HUES48 (cell line): ENCODE results near the gene RETSAT.
"Not testable (repeated sequence)": the region's sequence is repeated elsewhere in the genome, so short reads cannot be mapped to it uniquely, and the experiment has no call there.

Experiments
- H3K27ac ChIP-seq: one replicate; pipeline ENCODE4 v1.7.0; 2013; ENCODE audit warnings: low read depth, low read length, inconsistent platforms
- H3K27me3 ChIP-seq: 2 replicates; pipeline ENCODE4 v1.6.1; 2013; ENCODE audit warnings: mild to moderate bottlenecking, low read length; ENCODE audit not compliant: control insufficient read depth, insufficient read depth
- H3K36me3 ChIP-seq: 2 replicates; pipeline ENCODE4 v1.6.1; 2013; ENCODE audit warnings: low read length; ENCODE audit not compliant: control insufficient read depth, insufficient read depth
- H3K4me1 ChIP-seq: 2 replicates; pipeline ENCODE4 v1.6.1; 2013; ENCODE audit warnings: mild to moderate bottlenecking, low read length; ENCODE audit not compliant: control insufficient read depth, insufficient read depth
- H3K4me3 ChIP-seq: 2 replicates; pipeline ENCODE4 v1.5.1; 2013; ENCODE audit warnings: mild to moderate bottlenecking, low read depth, low read length
- H3K9ac ChIP-seq: 2 replicates; pipeline ENCODE4 v1.6.1; 2013; ENCODE audit warnings: mild to moderate bottlenecking, low read depth, low read length, moderate library complexity
- H3K9me3 ChIP-seq: 2 replicates; pipeline ENCODE4 v1.6.1; 2013; ENCODE audit warnings: low read length; ENCODE audit not compliant: control insufficient read depth, insufficient read depth

Gene RETSAT

DNA sequence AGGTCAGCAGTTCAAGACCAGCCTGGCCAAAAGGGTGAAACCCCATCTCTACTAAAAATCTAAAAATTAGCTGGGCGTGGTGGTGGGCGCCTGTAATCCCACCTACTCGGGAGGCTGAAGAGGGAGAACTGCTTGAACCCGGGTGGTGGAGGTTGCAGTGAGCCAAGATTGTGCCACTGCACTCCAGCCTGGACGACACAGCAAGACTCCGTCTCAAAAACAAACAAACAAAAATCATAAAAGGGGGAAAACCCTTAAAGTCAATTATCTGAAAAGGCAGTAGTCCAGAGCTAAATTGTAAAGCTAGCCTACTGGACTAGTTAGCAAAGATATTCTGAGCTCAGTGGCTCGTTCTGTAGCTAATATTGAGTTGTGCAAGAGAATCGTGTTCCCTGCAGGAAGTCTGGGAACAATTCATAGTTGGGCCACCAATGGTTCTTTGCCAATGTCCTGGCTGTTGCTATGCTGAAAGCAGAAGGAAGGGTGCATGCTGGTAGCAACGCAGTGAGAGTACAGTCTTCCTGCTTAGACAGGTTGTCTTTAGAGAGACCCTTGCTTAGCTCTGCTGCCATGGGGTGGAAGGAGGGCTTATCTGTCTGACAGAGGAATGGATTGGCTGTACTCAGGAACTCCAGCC lies 30.9 kb downstream of the RETSAT start:
- no peaks in the 10 kb centered on the region for H3K9me3 ChIP-seq
- H3K4me3 ChIP-seq: no peak overlapping the region
- peaks cover 15% of the 10 kb centered on the region for H3K4me1 ChIP-seq
- H3K9ac ChIP-seq: no peak overlapping the region
- H3K36me3 ChIP-seq: peaks cover 75% of the 10 kb centered on the region
- no peak overlapping the region for H3K27ac ChIP-seq
- no peaks in the 10 kb centered on the region for H3K27me3 ChIP-seq

DNA sequence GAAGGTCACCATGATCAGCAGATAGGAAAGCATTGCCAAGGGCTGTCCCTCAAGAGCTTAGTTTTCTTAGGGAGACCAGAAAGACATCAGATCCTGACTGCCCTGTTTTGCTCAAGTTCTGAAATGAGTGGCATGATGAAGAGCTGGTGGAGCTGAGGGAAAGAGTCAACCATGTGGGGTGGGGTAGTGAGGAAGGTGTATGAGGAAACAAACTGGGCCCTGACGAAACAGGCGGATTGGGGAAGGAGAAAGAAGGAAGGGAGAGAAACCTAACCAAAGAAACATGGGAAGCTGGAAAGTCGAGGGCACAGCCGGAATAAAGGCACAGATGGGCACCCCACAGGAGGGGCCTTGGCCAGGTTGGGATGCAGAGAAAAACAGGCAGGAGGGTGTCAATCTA lies 34.5 kb downstream of the RETSAT start:
- Histone ChIP-seq H3K27ac (no peak overlapping the region), H3K4me1 (no peaks in the 10 kb centered on the region), H3K9ac (no peak overlapping the region), H3K36me3 (peaks cover 74% of the 10 kb centered on the region), H3K4me3 (no peak overlapping the region), H3K27me3 (no peaks in the 10 kb centered on the region), H3K9me3 (no peaks in the 10 kb centered on the region)

DNA sequence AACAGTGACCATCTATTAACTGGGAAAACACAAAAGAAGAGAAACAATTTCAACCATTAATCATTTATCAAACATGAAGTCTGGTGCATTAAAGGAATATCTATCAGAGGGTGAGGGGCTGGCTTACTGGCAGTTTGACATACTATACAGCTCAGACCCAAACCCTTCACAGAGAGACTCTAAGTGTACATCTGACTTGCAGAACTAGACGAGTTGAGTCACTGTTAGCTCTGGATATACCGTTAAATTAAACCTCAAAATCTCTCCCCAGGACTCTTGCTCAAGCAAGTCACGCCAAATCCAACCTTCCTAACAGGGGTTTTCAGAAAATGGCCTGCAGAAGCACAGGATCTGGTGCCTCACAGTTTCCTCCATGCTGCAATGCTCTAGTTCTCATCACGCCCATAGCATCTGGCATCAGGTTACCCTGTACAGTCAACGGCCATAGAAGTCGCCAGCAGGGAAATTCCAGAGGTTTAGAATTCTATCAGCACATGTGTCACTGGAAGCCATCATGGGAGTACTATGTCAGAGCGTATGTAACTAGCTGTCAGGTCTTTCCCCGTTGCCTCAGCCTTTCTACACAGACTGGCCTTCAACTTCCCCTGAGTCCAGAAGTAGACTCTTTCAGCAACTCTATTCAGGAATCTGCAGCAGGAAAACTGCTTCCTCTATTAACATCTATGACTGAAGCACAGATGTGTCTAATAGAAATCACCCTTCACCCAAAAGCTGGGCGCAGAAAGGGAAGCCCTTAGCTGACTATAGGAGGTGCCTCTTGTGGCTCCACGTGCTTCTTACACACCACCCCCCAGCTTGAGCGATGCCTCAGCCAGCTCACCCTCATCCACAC lies 35.9 kb downstream of the RETSAT start:
- H3K36me3 ChIP-seq: peaks cover 61% of the 10 kb centered on the region
- H3K9ac ChIP-seq: no peak overlapping the region
- H3K27ac ChIP-seq: no peak overlapping the region
- H3K4me1 ChIP-seq: no peaks in the 10 kb centered on the region
- H3K27me3 ChIP-seq: no peaks in the 10 kb centered on the region
- H3K9me3 ChIP-seq: no peaks in the 10 kb centered on the region
- no peak overlapping the region for H3K4me3 ChIP-seq

DNA sequence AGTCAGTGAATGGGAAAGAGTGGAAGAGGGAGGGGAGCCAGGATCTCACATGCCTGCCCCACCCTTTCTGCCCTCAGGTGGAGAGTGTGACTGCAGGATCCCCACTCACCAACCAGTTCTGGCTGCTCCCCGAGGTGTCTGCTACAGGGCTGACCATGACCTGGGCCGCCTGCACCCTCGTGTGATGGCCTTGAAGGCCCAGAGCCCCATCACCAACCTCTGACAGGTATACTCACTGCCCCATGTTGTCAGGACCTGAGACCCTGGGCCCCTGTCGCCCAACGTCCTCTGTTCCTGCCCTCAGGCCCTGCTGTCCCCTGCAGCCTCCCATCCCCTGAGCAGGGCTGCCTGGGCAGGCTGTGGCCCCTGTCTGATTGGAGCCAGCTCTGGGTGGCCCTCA lies 38.4 kb downstream of the RETSAT start:
- H3K9ac ChIP-seq, H3K9me3 ChIP-seq: not testable (repeated sequence)

DNA sequence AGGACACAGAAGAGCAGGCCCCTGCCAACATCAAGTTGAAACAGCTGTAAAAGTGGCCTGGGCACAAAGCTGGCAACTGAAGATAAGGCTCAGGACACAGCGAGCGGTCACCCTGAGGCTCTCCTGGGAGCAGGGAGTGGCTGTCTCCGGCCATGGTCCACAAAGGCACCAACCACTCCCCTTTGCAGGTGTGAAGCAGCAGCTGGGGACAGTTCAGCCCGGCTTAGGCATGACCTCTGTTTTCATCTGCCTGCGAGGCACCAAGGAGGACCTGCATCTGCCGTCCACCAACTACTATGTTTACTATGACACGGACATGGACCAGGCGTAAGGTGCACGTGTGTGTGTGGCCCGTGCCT lies 39.5 kb downstream of the RETSAT start:
- no peak overlapping the region for H3K4me3 ChIP-seq
- H3K27me3 ChIP-seq: no peaks in the 10 kb centered on the region
- no peaks in the 10 kb centered on the region for H3K4me1 ChIP-seq
- peaks cover 33% of the 10 kb centered on the region for H3K36me3 ChIP-seq
- no peak overlapping the region for H3K9ac ChIP-seq
- H3K27ac ChIP-seq: no peak overlapping the region
- H3K9me3 ChIP-seq: no peaks in the 10 kb centered on the region

More for the DNA sequence above, 38.4 kb downstream of the RETSAT start:
- not testable (repeated sequence) for H3K27me3 ChIP-seq, H3K4me3 ChIP-seq, H3K4me1 ChIP-seq, H3K27ac ChIP-seq
- H3K36me3 ChIP-seq: peaks cover 36% of the 10 kb centered on the region

DNA sequence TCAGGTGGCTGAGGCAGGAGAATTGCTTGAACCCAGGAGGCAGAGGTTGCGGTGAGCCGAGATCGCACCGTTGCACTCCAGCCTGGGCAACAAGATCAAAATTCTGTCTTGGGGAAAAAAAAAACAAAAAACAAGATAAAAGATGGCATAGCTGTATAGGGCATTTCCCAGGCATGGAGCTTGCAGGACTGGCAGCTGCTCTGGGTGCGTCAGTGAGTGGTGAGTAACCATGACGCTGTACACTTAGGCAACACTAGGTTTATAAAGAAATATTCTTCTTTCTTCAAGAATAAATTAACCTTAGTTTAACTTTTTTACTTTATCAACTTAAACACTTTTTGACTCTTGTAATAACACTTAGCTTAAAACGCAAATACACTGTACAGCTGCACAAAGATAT lies 41.9 kb downstream of the RETSAT start:
- Histone ChIP-seq H3K9me3 (no peaks in the 10 kb centered on the region), H3K4me1 (no peaks in the 10 kb centered on the region), H3K36me3 (peaks cover 38% of the 10 kb centered on the region), H3K27me3 (no peaks in the 10 kb centered on the region), H3K27ac (no peak overlapping the region), H3K9ac (no peak overlapping the region), H3K4me3 (no peak overlapping the region)

DNA sequence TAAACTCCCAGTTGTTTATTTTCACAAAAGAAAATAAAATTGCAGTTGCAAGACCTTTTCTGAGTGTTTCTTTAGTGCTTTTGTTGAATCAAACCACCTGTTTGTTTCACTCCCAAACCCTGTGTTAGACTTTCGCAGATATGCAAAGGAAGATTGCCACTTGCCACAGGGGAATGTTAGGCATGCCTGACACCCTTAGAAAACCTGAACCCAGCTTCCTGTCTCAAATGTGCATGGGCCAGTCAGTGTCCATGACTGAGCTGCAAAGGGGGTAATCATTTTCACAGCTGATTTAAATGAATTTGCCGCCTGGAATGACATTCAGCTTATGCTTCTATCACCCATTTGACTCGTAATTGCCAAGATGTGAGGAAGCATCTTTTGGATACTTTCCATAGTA lies 44.0 kb downstream of the RETSAT start:
- Histone ChIP-seq H3K9ac (no peak overlapping the region), H3K4me1 (no peaks in the 10 kb centered on the region), H3K27ac (no peak overlapping the region), H3K36me3 (peaks cover 49% of the 10 kb centered on the region), H3K9me3 (no peaks in the 10 kb centered on the region), H3K4me3 (no peak overlapping the region), H3K27me3 (no peaks in the 10 kb centered on the region)

DNA sequence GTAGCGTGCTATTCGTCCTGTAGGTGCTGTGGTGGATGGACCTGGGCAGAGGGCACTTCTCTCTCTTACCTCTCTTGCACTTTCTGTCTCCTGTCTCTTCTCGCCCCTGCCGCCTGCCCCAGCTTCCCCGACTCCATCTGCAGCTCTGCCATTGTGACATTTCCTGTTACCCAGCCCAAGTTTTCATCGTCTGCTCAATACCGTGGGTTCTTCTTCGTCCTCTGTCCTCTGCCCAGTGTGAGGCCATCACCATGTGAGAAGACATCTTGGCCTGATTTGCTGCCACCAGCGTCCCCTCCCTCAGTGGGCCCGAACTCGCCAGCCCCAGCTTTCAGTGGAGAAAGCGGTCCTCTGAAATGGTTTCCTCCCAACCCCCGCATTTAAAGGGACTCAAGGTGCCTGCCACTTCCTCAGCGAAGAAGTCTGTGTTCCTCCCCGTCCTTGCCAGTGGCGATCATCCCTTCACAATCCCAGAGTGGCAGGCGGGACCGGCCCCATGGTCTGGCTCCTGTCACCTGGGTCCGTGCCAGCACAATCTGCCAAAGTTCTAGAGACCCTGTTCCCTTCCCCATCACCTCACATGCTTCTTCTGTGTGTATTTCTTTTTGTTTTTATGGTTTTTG lies 44.5 kb downstream of the RETSAT start:
- H3K36me3 ChIP-seq: peaks cover 54% of the 10 kb centered on the region
- H3K27ac ChIP-seq: no peak overlapping the region
- no peak overlapping the region for H3K4me3 ChIP-seq
- no peaks in the 10 kb centered on the region for H3K9me3 ChIP-seq
- no peak overlapping the region for H3K9ac ChIP-seq
- H3K4me1 ChIP-seq: no peaks in the 10 kb centered on the region
- no peaks in the 10 kb centered on the region for H3K27me3 ChIP-seq

DNA sequence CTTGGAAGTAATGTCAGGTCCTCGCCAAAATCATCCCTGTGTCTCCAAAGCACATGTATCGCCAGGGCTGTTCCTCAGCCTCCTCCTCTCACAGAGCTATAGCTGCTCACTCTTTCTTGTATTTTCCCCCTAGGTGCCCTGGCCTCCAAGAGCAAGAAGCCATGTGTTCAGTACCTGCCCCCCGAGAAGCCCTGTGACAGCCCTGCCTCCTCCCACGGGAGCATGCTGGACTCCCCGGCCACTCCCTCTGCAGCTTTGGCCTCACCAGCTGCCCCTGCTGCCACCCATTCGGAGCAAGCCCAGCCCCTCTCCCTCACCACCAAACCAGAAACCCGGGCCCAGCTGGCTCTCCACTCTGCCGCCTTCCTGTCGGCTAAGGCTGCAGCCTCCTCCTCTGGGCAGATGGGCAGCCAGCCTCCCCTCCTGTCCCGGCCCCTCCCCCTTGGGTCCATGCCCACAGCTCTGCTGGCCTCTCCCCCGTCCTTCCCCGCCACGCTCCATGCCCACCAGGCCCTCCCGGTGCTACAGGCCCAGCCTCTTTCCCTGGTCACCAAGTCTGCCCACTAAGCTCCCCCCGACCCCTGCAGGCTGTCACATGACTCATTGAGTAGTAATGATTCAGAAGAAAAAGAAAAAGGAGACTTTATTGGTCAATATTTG lies 45.3 kb downstream of the RETSAT start:
- no peak overlapping the region for H3K27ac ChIP-seq
- H3K9ac ChIP-seq: no peak overlapping the region
- H3K4me3 ChIP-seq: no peak overlapping the region
- no peaks in the 10 kb centered on the region for H3K27me3 ChIP-seq
- H3K9me3 ChIP-seq: no peaks in the 10 kb centered on the region
- H3K4me1 ChIP-seq: no peaks in the 10 kb centered on the region
- H3K36me3 ChIP-seq: peaks cover 62% of the 10 kb centered on the region

DNA sequence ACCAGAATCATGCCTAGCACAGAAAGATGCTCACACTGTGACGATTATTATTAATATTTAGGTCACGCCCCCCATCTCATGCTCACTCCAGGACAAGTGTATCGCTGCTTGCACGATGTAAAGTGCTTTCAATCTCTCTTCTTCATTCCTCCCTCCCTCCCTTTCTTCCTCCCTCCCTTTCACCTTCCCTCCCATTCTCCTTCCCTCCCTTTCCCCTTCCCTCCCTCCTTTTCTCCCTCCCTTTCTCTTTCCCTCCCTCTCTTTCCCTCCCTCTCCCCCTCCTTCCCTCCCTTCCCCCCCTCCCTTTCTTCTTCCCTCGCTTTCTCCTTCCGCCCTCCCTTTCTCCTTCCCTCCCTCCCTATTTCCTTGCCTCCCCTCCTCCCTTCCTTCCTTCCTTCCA lies 46.1 kb downstream of the RETSAT start:
- Histone ChIP-seq H3K27me3 (no peaks in the 10 kb centered on the region), H3K9me3 (no peaks in the 10 kb centered on the region), H3K36me3 (peaks cover 69% of the 10 kb centered on the region), H3K4me3 (no peak overlapping the region), H3K27ac (no peak overlapping the region), H3K9ac (no peak overlapping the region), H3K4me1 (no peaks in the 10 kb centered on the region)

DNA sequence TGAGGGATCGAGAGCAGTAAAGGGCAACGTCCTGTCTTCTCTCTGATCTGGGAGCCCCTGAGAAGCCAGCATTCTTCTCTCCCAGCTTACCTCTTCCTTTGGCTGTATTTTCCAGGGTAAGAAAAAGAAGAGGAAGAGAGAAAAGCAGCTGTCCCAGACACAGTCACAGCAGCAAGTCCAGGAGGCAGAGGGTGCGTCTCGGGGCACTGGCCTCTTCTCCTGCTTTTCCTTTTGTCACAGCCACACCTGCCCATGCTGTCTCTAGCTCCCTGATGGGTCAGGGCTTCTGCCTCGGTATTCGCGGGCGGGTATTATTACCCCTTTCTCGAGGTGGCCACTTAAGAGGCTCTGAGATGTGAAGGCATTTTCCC lies 46.8 kb downstream of the RETSAT start:
- no peak overlapping the region for H3K9ac ChIP-seq
- peaks cover 76% of the 10 kb centered on the region for H3K36me3 ChIP-seq
- no peak overlapping the region for H3K4me3 ChIP-seq
- no peaks in the 10 kb centered on the region for H3K27me3 ChIP-seq
- H3K27ac ChIP-seq: no peak overlapping the region
- no peaks in the 10 kb centered on the region for H3K4me1 ChIP-seq
- H3K9me3 ChIP-seq: no peaks in the 10 kb centered on the region
